Immature natural killer cell (primary cell): ENCODE data around the gene LRRN3. TPM values are rescaled to one million over a fixed set of nuclear protein-coding genes. Genes with fewer than 3 reads are reported as not detected.

ENCODE experiments used
- DNase-seq, 3 donors: peaks; one replicate each; pipeline ENCODE4 v3.0.0; 2022; ENCODE audit warnings: mixed read lengths in 1 of 3
- H3K27ac Mint-ChIP-seq, 6 donors: one replicate each; pipeline ENCODE4 v1.8.0; 2020; ENCODE audit warnings: mixed read lengths in 6 of 6, mild to moderate bottlenecking in 5 of 6, inconsistent platforms in 4 of 6, moderate library complexity in 3 of 6
- H3K27me3 Mint-ChIP-seq, 3 donors: one replicate each; pipeline ENCODE4 v1.8.0; 2020 to 2021; ENCODE audit warnings: low read depth in 3 of 3, mild to moderate bottlenecking in 3 of 3, mixed read lengths in 3 of 3, moderate library complexity in 3 of 3, inconsistent platforms in 1 of 3
- H3K36me3 Mint-ChIP-seq, 3 donors: one replicate each; pipeline ENCODE4 v1.8.0; 2020; ENCODE audit warnings: mixed read lengths in 3 of 3, inconsistent platforms in 2 of 3, mild to moderate bottlenecking in 2 of 3
- H3K4me1 Mint-ChIP-seq, 2 donors: one replicate each; pipeline ENCODE4 v1.8.0; 2020; ENCODE audit warnings: inconsistent platforms in 2 of 2, mild to moderate bottlenecking in 2 of 2, mixed read lengths in 2 of 2, moderate library complexity in 1 of 2
- H3K4me3 Mint-ChIP-seq, 5 donors: one replicate each; pipeline ENCODE4 v1.8.0; 2020; ENCODE audit warnings: mild to moderate bottlenecking in 5 of 5, mixed read lengths in 5 of 5, inconsistent platforms in 3 of 5, moderate library complexity in 3 of 5
- H3K9me3 Mint-ChIP-seq, 6 donors: one replicate each; pipeline ENCODE4 v1.8.0; 2020; ENCODE audit warnings: mild to moderate bottlenecking in 6 of 6, mixed read lengths in 6 of 6, inconsistent platforms in 4 of 6, moderate library complexity in 3 of 6
- polyA plus RNA-seq, 3 donors: library from polyadenylated mRNA; unstranded; fragments of 300-500 nt; fragmentation: Illumina TruSeq; gene quantifications; one replicate each; pipeline ENCODE4 v1.2.3, GENCODE V29; 2021

LRRN3 gene
- polyA plus RNA-seq, 3 donors from 2014 or later, result 0.07 to 0.16 TPM; not detected in 1

- Mint-ChIP-seq H3K27ac (no peak overlapping the region), H3K4me1 (no peaks in the 10 kb centered on the region), H3K4me3 (no peak overlapping the region), H3K27me3 (peaks cover 0 to 3% (median 0%) of the 10 kb centered on the region in 3 donors), H3K9me3 (peaks cover 0 to 3% (median 0%) of the 10 kb centered on the region in 6 donors), H3K36me3 (no peaks in the 10 kb centered on the region)
- no peak for DNase-seq
Observed at GRCh38 chr7:111103678-111104274, 12.8 kb downstream of the LRRN3 start.

GRCh38 chr7:111104710-111105109, 13.8 kb downstream of the LRRN3 start:
- Mint-ChIP-seq H3K4me3 (no peak overlapping the region), H3K36me3 (no peaks in the 10 kb centered on the region), H3K27ac (no peak overlapping the region), H3K9me3 (peaks cover 0 to 5% (median 0%) of the 10 kb centered on the region in 6 donors), H3K27me3 (peaks cover 0 to 3% (median 0%) of the 10 kb centered on the region in 3 donors), H3K4me1 (no peaks in the 10 kb centered on the region)
- DNase-seq, result no peak

- Mint-ChIP-seq H3K27ac (no peak overlapping the region), H3K4me1 (no peaks in the 10 kb centered on the region)
Observed at GRCh38 chr7:111105269-111105668, 14.3 kb downstream of the LRRN3 start.

DNA sequence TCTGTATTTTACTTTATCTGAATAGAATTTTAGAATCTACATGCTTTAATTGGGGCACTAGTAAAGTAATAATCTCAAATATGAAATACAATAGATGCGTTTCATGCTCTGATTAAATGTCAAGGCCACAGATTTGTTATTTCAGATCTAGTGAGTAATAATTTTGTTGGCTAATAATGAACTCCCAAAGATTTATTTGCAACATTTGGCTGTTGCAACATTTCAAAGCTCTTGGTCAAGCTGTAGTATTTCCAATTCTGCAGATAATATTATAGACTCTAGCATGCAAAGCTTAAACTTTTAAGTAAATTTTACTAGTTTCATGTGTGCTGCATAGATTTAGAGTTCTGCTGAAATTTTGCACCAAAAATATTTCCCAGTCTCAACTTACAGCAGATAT, 16.7 kb downstream of the LRRN3 start:
- H3K4me3 Mint-ChIP-seq, result no peak overlapping the region
- H3K9me3 Mint-ChIP-seq, result peaks cover 0 to 6% (median 3%) of the 10 kb centered on the region in 6 donors
- peaks cover 0 to 3% (median 3%) of the 10 kb centered on the region in 3 donors for H3K27me3 Mint-ChIP-seq
- no peak for DNase-seq
- no peak overlapping the region for H3K27ac Mint-ChIP-seq
- peaks cover 0 to 3% (median 0%) of the 10 kb centered on the region in 3 donors for H3K36me3 Mint-ChIP-seq
- no peaks in the 10 kb centered on the region for H3K4me1 Mint-ChIP-seq

More at GRCh38 chr7:111105269-111105668, 14.3 kb downstream of the LRRN3 start:
- no peak for DNase-seq
- H3K27me3 Mint-ChIP-seq, result peaks cover 0 to 3% (median 0%) of the 10 kb centered on the region in 3 donors
- H3K4me3 Mint-ChIP-seq, result no peak overlapping the region
- H3K9me3 Mint-ChIP-seq, result peaks cover 0 to 5% (median 0%) of the 10 kb centered on the region in 6 donors
- H3K36me3 Mint-ChIP-seq, result no peaks in the 10 kb centered on the region

GRCh38 chr7:111108000-111108399, 17.1 kb downstream of the LRRN3 start:
- no peaks in the 10 kb centered on the region for H3K4me1 Mint-ChIP-seq
- peaks cover 0 to 3% (median 0%) of the 10 kb centered on the region in 3 donors for H3K36me3 Mint-ChIP-seq
- H3K4me3 Mint-ChIP-seq, result no peak overlapping the region
- no peak for DNase-seq
- H3K27me3 Mint-ChIP-seq, result peaks cover 0 to 3% (median 3%) of the 10 kb centered on the region in 3 donors
- H3K27ac Mint-ChIP-seq, result no peak overlapping the region
- peaks cover 0 to 6% (median 3%) of the 10 kb centered on the region in 6 donors for H3K9me3 Mint-ChIP-seq

- Mint-ChIP-seq H3K9me3 (peaks cover 0 to 5% (median 2%) of the 10 kb centered on the region in 6 donors), H3K27ac (no peak overlapping the region), H3K4me1 (no peaks in the 10 kb centered on the region), H3K4me3 (no peak overlapping the region), H3K36me3 (peaks cover 0 to 3% (median 0%) of the 10 kb centered on the region in 3 donors), H3K27me3 (peaks cover 0 to 3% (median 3%) of the 10 kb centered on the region in 3 donors)
- DNase-seq, result no peak
Observed at GRCh38 chr7:111108496-111108895, 17.6 kb downstream of the LRRN3 start.

- H3K4me1 Mint-ChIP-seq, result no peaks in the 10 kb centered on the region
Observed at GRCh38 chr7:111112439-111112838, 21.5 kb downstream of the LRRN3 start.

DNA sequence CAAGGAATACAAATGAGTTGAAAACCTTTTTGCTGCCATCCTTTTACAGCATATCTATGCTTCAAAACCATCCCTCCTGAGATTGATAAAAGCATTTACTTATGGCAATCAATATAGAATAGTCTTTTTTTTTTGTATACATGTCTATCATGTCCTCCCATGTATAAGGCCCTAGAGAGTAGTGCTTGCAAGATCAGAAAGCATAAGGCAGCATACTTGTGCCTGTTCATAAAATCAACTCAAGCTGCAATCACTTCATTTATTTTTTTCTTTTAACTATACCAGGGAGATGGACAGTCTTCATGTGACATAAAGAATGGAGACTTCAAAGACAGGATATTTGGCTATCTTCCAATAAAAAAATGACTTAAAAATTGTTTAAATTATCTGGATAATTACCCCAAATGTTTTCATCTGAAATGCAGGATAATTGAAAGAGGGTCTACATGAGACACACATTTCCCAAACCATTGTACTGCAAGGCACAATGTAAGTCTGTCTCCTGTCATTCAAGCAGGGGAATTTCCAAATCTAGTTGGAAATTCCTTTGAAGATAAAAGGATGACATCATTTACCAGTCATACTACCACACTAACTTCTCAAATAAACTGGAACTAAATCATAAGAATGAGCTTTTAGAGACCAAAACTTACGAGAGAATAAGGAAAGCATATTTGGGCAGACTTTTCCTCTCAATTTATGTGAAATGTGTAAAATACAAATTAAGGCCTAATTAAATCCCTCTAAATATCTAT, 22.5 kb downstream of the LRRN3 start:
- H3K9me3 Mint-ChIP-seq, result peaks cover 0 to 5% (median 2%) of the 10 kb centered on the region in 6 donors
- H3K27me3 Mint-ChIP-seq, result peaks cover 0 to 3% (median 0%) of the 10 kb centered on the region in 3 donors
- no peaks in the 10 kb centered on the region for H3K4me1 Mint-ChIP-seq
- H3K27ac Mint-ChIP-seq, result no peak overlapping the region
- no peak for DNase-seq
- H3K4me3 Mint-ChIP-seq, result no peak overlapping the region
- H3K36me3 Mint-ChIP-seq, result peaks cover 0 to 3% (median 0%) of the 10 kb centered on the region in 3 donors

More at GRCh38 chr7:111112439-111112838, 21.5 kb downstream of the LRRN3 start:
- Mint-ChIP-seq H3K36me3 (peaks cover 0 to 3% (median 0%) of the 10 kb centered on the region in 3 donors), H3K4me3 (no peak overlapping the region), H3K27ac (no peak overlapping the region), H3K9me3 (peaks cover 0 to 5% (median 2%) of the 10 kb centered on the region in 6 donors), H3K27me3 (peaks cover 0 to 3% (median 0%) of the 10 kb centered on the region in 3 donors)
- DNase-seq, result no peak

- Mint-ChIP-seq H3K4me3 (no peak overlapping the region), H3K27me3 (peaks cover 0 to 3% (median 0%) of the 10 kb centered on the region in 3 donors), H3K4me1 (no peaks in the 10 kb centered on the region), H3K9me3 (peaks cover 0 to 6% (median 2%) of the 10 kb centered on the region in 6 donors), H3K36me3 (peaks cover 0 to 3% (median 0%) of the 10 kb centered on the region in 3 donors), H3K27ac (no peak overlapping the region)
- no peak for DNase-seq
Observed at GRCh38 chr7:111115966-111116365, 25.0 kb downstream of the LRRN3 start.

GRCh38 chr7:111126987-111127386, 36.1 kb downstream of the LRRN3 start:
- Mint-ChIP-seq H3K4me1 (no peaks in the 10 kb centered on the region), H3K36me3 (no peaks in the 10 kb centered on the region), H3K9me3 (peaks cover 0 to 9% (median 2%) of the 10 kb centered on the region in 6 donors), H3K27ac (no peak overlapping the region), H3K4me3 (no peak overlapping the region), H3K27me3 (peaks cover 0 to 2% (median 0%) of the 10 kb centered on the region in 3 donors)
- DNase-seq, result no peak

DNA sequence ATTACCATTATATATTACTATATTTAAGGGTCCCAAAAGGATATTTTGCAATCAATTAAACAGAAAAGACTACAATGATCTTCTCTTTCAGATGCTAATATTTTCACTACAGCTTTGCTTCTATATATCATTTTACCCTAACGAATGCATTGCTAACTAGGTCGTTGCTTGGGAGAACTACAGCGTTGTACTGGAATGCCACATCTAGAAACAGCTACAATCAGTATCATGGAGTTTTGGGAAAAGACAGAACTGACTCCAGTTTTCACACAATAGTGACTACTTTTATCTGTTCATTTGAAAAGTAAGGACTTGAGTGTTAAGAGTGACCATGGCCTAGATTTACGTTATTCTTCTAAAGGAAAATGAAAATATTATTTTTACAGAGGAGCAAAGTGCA, 38.5 kb downstream of the LRRN3 start:
- H3K9me3 Mint-ChIP-seq, result peaks cover 0 to 3% (median 0%) of the 10 kb centered on the region in 6 donors
- DNase-seq, result no peak
- H3K27me3 Mint-ChIP-seq, result peaks cover 0 to 2% (median 0%) of the 10 kb centered on the region in 3 donors
- no peak overlapping the region for H3K27ac Mint-ChIP-seq
- H3K4me3 Mint-ChIP-seq, result no peak overlapping the region
- no peaks in the 10 kb centered on the region for H3K36me3 Mint-ChIP-seq
- no peaks in the 10 kb centered on the region for H3K4me1 Mint-ChIP-seq

GRCh38 chr7:111132833-111133232, 41.9 kb downstream of the LRRN3 start:
- no peaks in the 10 kb centered on the region for H3K27me3 Mint-ChIP-seq
- no peak overlapping the region for H3K27ac Mint-ChIP-seq
- no peak for DNase-seq
- H3K4me3 Mint-ChIP-seq, result no peak overlapping the region
- peaks cover 2 to 4% of the 10 kb centered on the region in 2 donors for H3K4me1 Mint-ChIP-seq
- no peaks in the 10 kb centered on the region for H3K36me3 Mint-ChIP-seq
- peaks cover 0 to 1% (median 0%) of the 10 kb centered on the region in 6 donors for H3K9me3 Mint-ChIP-seq

DNA sequence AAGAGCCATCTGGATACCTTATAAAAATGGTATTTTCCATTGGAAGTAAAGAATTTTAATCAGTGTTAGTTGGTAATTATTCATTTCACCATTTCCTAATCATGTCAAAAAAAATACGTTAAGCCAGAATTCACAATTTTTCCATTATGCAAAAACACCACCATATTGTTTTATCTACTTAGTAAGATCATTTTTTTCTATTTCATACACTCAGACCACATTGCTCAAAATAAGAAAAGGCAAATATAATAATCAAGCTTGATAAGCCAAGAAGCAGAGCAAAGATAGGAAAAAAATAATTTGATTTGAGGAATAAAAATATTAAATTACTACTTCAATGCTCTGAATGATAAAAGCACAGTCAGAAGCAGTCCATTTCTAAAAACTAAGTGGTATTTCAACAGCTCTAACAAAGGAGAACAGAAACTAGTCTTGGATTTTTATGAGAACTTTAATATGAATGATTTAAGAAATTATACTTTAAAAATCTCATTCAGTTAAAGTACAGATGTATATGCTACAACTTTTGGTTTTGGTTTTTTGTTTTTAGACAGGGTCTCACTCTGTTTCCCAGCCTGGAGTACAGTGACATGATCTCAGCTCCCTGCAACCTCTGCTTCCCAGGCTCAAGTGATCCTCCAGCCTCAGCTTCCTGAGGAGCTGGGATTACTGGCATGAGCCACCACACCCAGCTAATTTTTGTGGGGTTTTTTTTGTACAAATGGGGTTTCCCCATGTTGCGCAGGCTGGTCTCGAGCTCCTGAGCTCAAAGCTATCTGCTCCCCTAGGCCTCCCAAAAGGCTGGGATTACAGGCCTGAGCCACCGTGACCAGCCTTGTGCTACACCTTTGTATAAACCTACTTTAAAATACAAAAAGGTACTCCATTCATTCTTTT, 46.6 kb downstream of the LRRN3 start:
- H3K36me3 Mint-ChIP-seq, result no peaks in the 10 kb centered on the region
- H3K27ac Mint-ChIP-seq, result peak overlapping the region in 2 of 6 donors; percentile 26 to 34
- H3K27me3 Mint-ChIP-seq, result no peaks in the 10 kb centered on the region
- H3K4me1 Mint-ChIP-seq, result peaks cover 10 to 16% of the 10 kb centered on the region in 2 donors
- H3K4me3 Mint-ChIP-seq, result no peak overlapping the region
- peaks cover 0 to 7% (median 0%) of the 10 kb centered on the region in 6 donors for H3K9me3 Mint-ChIP-seq
- DNase-seq, result peak in 2 of 3 donors; percentile 0 to 1
